Colon (tissue), 2 donors: ENCODE data around the gene VAV2.
"Not testable (repeated sequence)": the region's sequence is repeated elsewhere in the genome, so short reads cannot be mapped to it uniquely, and the experiment has no call there.

Experiments used
- FAIRE-seq: peaks from 2 replicates; lab custom pipeline; 2012; peaks lifted over from hg19 to GRCh38; lab: Jason Lieb, UNC
- donor health status: control.
- donor health status: control.

The VAV2 gene

DNA sequence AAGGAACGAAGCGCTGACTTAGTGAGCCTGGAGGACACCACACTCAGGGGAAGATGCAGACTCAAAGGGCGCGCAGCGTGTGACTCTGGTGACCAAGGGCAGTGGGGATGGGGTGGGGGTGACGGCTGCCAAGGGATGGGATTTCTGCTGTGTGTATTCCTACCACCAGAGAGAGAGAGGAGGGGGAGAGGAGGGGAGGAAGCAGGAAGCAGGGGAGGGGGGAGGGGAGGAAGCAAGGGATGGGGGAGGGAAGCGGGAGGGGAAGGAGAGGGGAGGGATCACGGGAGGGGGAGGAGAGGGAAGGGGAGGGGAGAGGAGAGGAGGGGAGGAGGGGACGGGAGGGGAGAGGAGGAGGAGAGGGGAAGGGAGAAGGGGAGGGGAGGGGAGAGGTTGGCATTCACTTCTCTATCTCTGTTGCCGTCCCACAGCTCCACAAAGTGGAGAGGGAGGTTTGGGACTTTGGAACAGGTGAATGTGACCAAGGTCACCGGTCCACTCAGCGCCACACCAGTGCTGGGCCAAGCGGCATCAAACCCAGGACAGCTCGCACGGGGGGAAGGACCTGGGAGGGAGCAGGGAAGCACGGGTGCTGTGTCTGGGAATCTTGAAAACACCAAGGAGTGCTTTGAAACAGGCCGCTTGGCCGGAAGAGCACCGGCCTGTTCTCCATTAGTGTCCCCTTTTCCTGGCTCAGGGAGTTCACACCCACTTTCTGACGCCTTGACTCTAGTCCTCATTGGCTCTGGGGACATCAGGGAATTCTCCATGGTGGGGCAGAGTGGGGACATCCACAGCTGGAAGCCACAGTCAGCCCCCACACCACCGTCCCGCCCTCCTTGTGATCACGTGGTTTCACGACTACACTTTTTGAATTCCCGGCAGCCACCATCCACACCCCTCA is 77.4 kb downstream of the VAV2 start:
- no peak for FAIRE-seq

GRCh38 chr9:133913571-133914369 is 78.4 kb downstream of the VAV2 start:
- no peak for FAIRE-seq

- FAIRE-seq, result no peak
Observed at GRCh38 chr9:133910855-133911514, 81.1 kb downstream of the VAV2 start.

- no peak for FAIRE-seq
Observed at GRCh38 chr9:133906932-133907910, 84.9 kb downstream of the VAV2 start.

DNA sequence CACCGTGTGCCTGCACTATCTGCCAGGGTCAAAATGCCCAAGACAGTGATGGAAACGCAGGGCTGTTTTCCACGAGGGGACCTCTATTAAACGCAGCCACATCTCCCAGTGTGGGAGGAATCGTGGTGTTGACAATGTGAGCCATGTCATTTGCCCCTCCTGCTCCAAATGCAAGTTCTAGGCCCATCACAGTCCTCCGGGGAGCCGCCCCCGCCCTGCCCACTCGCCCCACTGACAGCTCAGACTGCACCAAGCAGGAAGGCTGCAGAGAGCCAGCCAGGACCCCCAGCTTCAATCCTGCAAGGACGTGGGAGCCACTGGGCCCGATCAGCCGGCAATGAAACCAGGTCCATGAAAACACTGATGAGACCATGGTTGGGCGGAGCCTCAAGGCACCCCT is 85.9 kb downstream of the VAV2 start:
- FAIRE-seq, result no peak

DNA sequence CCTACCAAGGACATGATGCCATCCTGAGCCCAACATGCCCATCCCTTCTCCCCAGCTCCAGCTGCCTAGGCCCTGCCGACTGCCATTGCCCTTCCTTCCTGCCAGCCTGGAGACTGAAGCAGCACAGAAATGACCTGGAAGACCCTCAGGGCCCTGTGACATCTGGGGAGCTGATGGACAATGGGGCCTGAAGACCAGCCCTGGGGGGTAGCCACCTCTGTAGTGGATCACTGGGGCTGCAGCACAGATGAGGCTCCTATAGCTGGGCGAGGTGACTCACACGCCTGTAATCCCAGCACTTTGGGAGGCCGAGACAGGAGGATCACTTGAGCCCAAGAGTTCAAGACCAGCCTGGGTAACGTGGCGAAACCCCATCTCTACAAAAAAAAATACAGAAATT is 86.6 kb downstream of the VAV2 start:
- no peak for FAIRE-seq

GRCh38 chr9:133904346-133905090 is 87.6 kb downstream of the VAV2 start:
- no peak for FAIRE-seq

DNA sequence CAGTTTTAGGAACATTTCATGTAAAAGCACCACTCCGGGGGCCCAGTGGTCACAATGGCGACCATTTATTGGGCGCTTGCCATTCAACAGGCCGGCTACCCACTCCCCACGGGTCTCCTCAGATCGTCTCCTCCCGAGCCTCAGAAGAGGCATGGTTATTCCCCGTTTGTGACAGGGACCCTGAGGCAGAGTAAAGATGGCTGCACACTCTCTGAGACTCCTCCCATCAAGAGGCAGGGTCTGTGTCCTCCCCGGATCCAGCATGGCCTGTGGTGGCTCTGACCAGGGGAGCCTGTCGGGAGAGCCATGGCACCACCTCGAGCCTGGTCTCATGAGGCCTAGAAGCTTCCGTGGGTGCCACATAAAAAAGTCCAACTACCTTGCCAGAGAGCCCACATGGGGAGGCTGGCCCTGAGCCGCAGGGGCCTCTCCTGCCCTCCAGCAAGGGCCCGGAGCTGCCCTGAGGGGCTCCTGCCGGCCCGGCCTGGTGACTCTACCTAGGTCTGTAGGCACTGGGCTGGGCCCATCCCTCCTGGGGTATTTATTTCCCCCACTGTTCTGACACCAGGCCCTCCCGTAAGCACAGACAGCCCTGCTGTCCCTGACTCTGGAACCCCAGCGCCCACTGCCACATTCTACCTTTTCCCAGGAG is 90.8 kb downstream of the VAV2 start:
- no peak for FAIRE-seq

- no peak for FAIRE-seq
Observed at GRCh38 chr9:133897675-133898074, 94.4 kb downstream of the VAV2 start.

DNA sequence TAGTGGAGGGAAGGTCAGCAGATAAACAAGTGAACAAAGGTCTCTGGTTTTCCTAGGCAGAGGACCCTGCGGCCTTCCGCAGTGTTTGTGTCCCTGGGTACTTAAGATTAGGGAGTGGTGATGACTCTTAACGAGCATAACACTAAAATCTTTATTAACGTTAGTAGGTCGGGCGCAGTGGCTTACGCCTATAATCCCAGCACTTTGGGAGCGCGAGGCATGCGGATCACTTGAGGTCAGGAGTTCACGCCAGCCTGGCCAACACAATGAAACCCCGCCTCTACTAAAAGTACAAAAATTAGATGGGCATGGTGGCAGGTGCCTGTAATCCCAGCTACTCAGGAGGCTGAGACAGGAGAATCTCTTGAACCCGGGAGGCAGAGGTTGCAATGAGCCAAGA is 96.1 kb downstream of the VAV2 start:
- FAIRE-seq, result not testable (repeated sequence)

DNA sequence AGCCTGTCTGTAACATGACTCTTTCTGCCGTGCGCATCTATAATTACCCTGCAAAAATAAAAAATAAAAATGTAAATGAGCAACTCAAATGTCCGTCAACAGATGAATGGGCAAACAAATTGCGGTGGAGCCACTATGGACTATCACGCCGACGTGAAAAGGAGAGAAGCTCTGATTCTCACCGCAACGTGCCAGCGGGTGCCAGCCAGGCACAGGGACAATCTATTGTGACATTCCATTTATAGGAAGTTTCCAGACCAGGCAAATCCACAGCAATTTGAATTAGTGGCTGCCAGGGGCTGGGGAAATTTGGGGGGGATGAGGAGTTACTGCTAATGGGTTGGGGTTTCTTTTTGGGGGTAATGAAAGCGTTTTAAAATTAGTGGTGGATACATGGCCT is 96.8 kb downstream of the VAV2 start:
- FAIRE-seq, result no peak

DNA sequence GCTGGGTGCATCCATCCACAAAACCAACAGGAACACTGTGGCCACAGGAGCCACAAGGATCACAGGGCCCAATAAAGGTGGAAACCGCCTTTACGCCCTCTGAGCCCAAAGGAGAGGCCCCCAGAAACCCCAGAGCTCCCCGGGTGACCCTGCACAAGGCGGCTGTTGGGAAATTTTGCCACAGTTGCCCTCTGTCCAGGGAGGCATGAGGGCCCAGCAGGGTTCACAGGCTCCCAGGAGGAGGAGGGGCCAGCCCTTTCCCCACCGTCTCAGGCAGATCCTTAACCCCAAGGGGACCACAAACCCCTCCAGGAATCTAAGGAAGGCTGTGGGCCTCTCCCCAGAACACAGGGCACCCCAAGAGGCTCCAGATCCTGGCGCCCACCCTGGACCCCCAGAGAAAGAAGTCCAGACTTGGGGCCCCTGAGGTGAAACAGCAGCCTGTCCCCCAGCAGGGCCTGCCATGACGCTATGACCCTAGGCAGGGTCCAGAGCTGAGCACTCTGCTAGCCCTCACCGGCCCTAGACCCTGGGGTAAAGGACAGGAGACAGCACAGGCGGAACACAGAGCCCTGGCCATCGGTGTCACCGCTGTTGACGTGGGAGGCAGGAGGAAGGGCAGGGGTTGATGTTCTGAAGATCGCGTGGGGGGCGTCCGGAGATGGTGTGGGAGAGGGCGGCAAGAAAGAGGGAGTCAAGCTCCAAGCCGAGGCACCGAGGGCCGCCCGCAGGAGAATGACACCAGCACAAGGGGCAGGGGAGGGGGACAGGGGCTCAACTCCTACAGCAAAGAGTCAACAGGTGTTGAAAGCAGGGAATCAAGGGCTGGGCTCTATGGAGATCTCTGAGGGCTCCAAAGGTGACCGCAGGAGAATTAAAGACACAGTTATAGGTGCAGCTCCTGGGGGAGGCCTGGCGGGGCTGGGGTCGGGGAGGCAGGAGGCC is 97.5 kb downstream of the VAV2 start:
- no peak for FAIRE-seq

- no peak for FAIRE-seq
Observed at GRCh38 chr9:133893191-133893994, 98.7 kb downstream of the VAV2 start.

- FAIRE-seq, result no peak
Observed at GRCh38 chr9:133892193-133892920, 99.8 kb downstream of the VAV2 start.

- no peak for FAIRE-seq
Observed at GRCh38 chr9:133891741-133892140, 100.4 kb downstream of the VAV2 start.

DNA sequence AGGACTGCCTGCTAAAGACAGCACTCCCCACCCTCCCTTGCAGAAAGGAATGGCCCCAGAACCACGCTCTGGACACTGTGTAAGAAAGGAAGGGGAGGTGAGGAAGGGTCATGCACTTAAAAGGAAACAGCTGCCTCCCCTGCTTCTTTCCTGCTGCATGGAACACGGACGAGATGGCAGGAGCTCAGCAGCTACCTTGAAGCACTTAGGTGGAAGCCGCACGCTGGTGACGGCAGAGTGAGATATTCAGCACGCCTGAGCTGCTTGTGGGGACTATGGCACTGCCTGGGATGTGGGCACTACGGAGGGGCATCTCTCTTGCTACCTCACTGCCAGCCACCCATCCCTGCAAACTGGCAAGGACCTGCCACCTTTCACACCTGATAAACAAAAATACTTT is 101.5 kb downstream of the VAV2 start:
- no peak for FAIRE-seq

- FAIRE-seq, result no peak
Observed at GRCh38 chr9:133889584-133890301, 102.4 kb downstream of the VAV2 start.
